ES-I3 (cell line): ENCODE measurements around the gene MBD5.

Source experiments
- H3K36me3 ChIP-seq: 2 replicates; pipeline ENCODE4 v1.6.1; 2013; ENCODE audit warnings: mild to moderate bottlenecking, low read length, control low read depth, moderate library complexity; ENCODE audit not compliant: insufficient read depth
- H3K4me1 ChIP-seq: 2 replicates; pipeline ENCODE4 v1.6.1; 2013; ENCODE audit warnings: mild to moderate bottlenecking, control low read depth, low read length; ENCODE audit not compliant: insufficient read depth
- H3K9ac ChIP-seq: 2 replicates; pipeline ENCODE4 v1.6.1; 2013; ENCODE audit warnings: low read depth, mild to moderate bottlenecking, low read length, moderate library complexity
- H3K9me3 ChIP-seq: 2 replicates; pipeline ENCODE4 v1.6.1; 2013; ENCODE audit warnings: mild to moderate bottlenecking, low read length, moderate library complexity; ENCODE audit not compliant: control insufficient read depth, insufficient read depth

Gene MBD5

DNA sequence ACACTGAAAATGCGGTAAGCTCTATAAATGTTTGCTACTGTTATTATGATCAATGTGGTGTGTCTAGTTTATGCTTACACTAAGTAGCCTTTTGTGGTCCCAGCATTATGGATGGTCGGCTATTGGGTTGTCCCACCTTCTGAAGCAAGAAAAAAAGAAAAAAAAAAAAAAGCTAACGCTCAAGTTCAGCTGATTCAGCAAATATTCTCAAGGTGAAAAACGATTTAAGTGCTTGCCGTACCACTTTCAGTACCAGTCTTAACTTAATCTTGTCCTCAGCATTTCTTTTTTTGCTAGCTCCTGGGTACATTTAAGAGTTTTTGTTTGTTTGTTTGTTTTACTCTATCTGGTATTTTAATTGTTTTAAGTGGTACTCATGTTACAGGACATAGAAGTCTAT, 87.5 kb downstream of the MBD5 start:
- H3K36me3 ChIP-seq = no peaks in the 10 kb centered on the region
- no peak overlapping the region for H3K9ac ChIP-seq
- no peaks in the 10 kb centered on the region for H3K9me3 ChIP-seq

GRCh38 chr2:148110184-148110583, 89.3 kb downstream of the MBD5 start:
- H3K4me1 ChIP-seq = no peaks in the 10 kb centered on the region
- no peak overlapping the region for H3K9ac ChIP-seq
- no peaks in the 10 kb centered on the region for H3K36me3 ChIP-seq
- H3K9me3 ChIP-seq = no peaks in the 10 kb centered on the region

More for the DNA sequence above, 87.5 kb downstream of the MBD5 start:
- peaks cover 4% of the 10 kb centered on the region for H3K4me1 ChIP-seq

GRCh38 chr2:148122788-148123187, 101.9 kb downstream of the MBD5 start:
- H3K36me3 ChIP-seq = no peaks in the 10 kb centered on the region
- no peaks in the 10 kb centered on the region for H3K9me3 ChIP-seq
- no peak overlapping the region for H3K9ac ChIP-seq
- no peaks in the 10 kb centered on the region for H3K4me1 ChIP-seq

GRCh38 chr2:148124271-148124670, 103.4 kb downstream of the MBD5 start:
- H3K9me3 ChIP-seq = no peaks in the 10 kb centered on the region
- no peak overlapping the region for H3K9ac ChIP-seq
- H3K36me3 ChIP-seq = no peaks in the 10 kb centered on the region
- no peaks in the 10 kb centered on the region for H3K4me1 ChIP-seq

DNA sequence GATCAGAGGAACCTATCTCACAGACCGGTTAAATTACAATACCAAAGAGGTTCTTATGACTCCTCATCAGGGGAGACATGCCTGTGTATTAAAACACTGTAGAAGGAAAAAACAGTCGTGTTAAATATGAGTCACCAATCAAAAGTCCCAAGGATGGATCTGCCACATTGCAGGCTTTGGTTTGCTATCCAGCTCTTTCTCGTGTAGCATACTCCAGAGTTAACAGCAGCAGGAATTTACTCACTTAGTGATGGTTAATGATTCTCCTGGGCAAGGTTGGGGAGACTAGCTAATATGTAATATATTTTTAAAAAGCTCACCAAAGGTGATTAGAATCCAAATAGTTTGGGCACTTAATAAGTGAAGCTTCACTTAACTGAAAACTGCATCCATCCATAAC, 109.7 kb downstream of the MBD5 start:
- no peaks in the 10 kb centered on the region for H3K36me3 ChIP-seq
- no peaks in the 10 kb centered on the region for H3K9me3 ChIP-seq
- no peaks in the 10 kb centered on the region; the same call in 1 of the 2 replicates for H3K4me1 ChIP-seq
- H3K9ac ChIP-seq = no peak overlapping the region

DNA sequence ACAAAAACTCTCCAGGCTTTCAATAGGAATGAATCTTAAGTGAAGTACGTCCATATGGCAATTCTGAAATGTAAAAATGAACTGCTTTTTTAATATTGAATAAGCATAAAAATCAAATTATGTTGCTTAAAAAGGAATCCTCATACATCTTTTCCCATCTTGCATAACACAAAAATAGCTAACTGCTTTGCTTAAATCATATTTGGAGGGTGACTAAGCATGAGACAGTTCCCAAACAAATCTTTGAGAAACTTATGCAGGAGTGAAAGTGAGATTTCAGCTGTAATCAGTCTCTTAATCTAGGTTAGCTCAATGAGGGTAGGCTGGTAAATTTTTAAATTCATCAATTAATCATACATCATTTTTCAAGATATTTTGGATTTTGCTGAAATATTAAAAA, 111.5 kb downstream of the MBD5 start:
- H3K9me3 ChIP-seq = no peaks in the 10 kb centered on the region
- H3K4me1 ChIP-seq = no peaks in the 10 kb centered on the region; the same call in 1 of the 2 replicates
- H3K36me3 ChIP-seq = no peaks in the 10 kb centered on the region
- no peak overlapping the region for H3K9ac ChIP-seq

- Histone ChIP-seq H3K9me3 (no peaks in the 10 kb centered on the region), H3K36me3 (no peaks in the 10 kb centered on the region), H3K9ac (no peak overlapping the region), H3K4me1 (no peaks in the 10 kb centered on the region; the same call in 1 of the 2 replicates)
These were observed 114.8 kb downstream of the MBD5 start for GRCh38 chr2:148135705-148136104.

DNA sequence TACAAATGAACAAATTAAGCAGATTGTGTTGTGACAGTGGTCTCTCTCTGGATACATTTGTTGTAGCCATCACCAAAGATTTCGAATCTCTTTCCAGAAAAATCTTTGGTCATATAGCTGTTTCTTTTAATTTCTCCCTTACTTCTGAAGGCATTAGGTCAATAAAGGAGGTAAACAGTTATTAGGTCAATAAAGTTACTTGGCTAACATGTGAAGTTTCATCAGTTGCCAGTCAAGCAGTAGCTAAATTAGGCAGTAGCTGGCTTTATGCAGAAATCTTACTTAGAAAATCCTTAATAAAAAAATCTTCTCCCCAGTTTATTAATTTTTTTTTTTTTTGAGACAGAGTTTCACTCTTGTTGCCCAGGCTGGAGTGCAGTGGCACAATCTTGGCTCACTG, 115.5 kb downstream of the MBD5 start:
- Histone ChIP-seq H3K4me1 (no peaks in the 10 kb centered on the region; the same call in 1 of the 2 replicates), H3K36me3 (no peaks in the 10 kb centered on the region), H3K9ac (no peak overlapping the region), H3K9me3 (no peaks in the 10 kb centered on the region)

GRCh38 chr2:148161909-148162435, 141.1 kb downstream of the MBD5 start:
- Histone ChIP-seq H3K9ac (no peak overlapping the region), H3K9me3 (no peaks in the 10 kb centered on the region), H3K4me1 (no peaks in the 10 kb centered on the region), H3K36me3 (no peaks in the 10 kb centered on the region)

DNA sequence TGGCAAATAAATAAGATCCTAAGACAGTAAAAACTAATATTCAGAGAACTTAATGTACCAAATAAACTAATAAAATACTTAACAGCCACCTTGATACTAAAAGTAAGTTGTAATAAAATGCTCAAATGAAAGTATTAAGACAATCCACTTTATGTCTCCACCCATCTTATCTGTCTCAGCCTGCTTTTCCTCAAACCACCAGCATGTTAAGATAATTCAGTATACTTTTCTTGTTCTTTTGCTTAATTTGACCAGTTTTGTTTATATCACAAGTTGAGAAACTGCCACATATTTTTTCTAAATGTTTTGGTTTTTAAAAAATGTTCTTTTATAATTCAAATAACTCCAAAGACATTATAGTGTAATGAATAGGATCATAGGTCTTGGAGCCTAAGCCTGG, 142.0 kb downstream of the MBD5 start:
- Histone ChIP-seq H3K9me3 (no peaks in the 10 kb centered on the region), H3K36me3 (no peaks in the 10 kb centered on the region), H3K4me1 (no peaks in the 10 kb centered on the region), H3K9ac (no peak overlapping the region)

DNA sequence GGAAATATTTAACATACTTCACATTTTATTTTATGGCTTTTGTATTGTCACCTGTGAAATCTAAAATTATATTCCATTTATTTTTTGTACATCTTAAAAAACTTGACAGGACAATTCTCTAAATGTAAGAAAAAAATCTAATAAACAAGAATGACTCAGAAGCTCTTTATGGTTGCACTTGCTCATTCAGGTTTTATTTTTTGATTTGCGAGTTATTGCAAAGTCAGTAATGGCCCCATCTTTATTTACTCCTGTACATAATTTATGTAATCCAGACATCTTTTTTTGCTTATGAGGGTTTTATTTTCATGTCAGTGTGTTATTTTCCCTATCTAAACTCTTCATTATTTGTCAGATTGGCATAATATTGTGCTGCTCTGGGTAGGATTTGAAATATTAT, 145.1 kb downstream of the MBD5 start:
- no peak overlapping the region for H3K9ac ChIP-seq
- H3K36me3 ChIP-seq = no peaks in the 10 kb centered on the region
- no peaks in the 10 kb centered on the region for H3K4me1 ChIP-seq
- H3K9me3 ChIP-seq = no peaks in the 10 kb centered on the region

GRCh38 chr2:148167241-148167766, 146.4 kb downstream of the MBD5 start:
- H3K36me3 ChIP-seq = no peaks in the 10 kb centered on the region
- no peak overlapping the region for H3K9ac ChIP-seq

GRCh38 chr2:148167855-148168254, 147.0 kb downstream of the MBD5 start:
- Histone ChIP-seq H3K4me1 (no peaks in the 10 kb centered on the region), H3K9me3 (no peaks in the 10 kb centered on the region), H3K9ac (no peak overlapping the region), H3K36me3 (no peaks in the 10 kb centered on the region)

More at GRCh38 chr2:148167241-148167766, 146.4 kb downstream of the MBD5 start:
- Histone ChIP-seq H3K4me1 (no peaks in the 10 kb centered on the region), H3K9me3 (no peaks in the 10 kb centered on the region)

- H3K9ac ChIP-seq = no peak overlapping the region
- no peaks in the 10 kb centered on the region for H3K4me1 ChIP-seq
- no peaks in the 10 kb centered on the region for H3K36me3 ChIP-seq
These were observed 151.4 kb downstream of the MBD5 start for GRCh38 chr2:148172131-148172753.

DNA sequence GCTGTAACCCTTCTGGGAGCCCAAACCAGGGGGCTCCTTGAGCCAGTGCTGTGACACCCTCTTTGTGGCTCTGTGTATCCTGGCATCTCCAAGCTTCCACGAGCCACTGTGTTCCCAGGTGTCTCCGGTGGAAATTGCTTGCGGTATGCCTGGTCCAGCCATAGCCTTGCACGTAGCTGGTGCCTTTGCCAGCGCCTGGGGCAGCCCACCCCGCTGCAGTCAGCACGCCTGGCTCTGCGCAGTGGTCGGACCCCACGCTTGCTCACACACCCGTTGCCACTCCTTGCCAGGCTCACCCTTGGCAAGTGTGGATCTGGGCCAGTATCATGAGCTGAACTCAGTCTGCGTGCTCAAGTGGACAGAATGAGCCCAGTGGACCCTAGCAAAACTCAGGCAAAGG, 152.3 kb downstream of the MBD5 start:
- Histone ChIP-seq H3K9ac (no peak overlapping the region), H3K9me3 (no peaks in the 10 kb centered on the region), H3K4me1 (no peaks in the 10 kb centered on the region), H3K36me3 (no peaks in the 10 kb centered on the region)

More at GRCh38 chr2:148172131-148172753, 151.4 kb downstream of the MBD5 start:
- no peaks in the 10 kb centered on the region for H3K9me3 ChIP-seq
